Liver (tissue), 9 donors: ENCODE measurements around the gene PLLP. TPM values are rescaled to one million over a fixed set of nuclear protein-coding genes. Genes with fewer than 3 reads are reported as not detected.

ENCODE experiments used
- DNase-seq: peaks from one replicate; pipeline ENCODE4 v3.0.0-alpha.2; 2017; ENCODE audit warnings: low spot score
- H3K27ac ChIP-seq, 2 donors: one replicate each; pipeline ENCODE4 v1.7.0; 2013; ENCODE audit warnings: inconsistent platforms in 2 of 2, low read length in 2 of 2, control low read depth in 1 of 2, low read depth in 1 of 2, mild to moderate bottlenecking in 1 of 2
- H3K27me3 ChIP-seq, 4 donors: one replicate each; pipeline versions ENCODE4 v1.6.1 to v1.7.0; 2013; ENCODE audit warnings: low read length in 3 of 4, inconsistent platforms in 1 of 4, mild to moderate bottlenecking in 1 of 4, moderate library complexity in 1 of 4; ENCODE audit not compliant: control insufficient read depth in 4 of 4, insufficient read depth in 4 of 4
- H3K36me3 ChIP-seq, 4 donors: one replicate each; pipeline versions ENCODE4 v1.6.1 to v1.7.0; 2013; ENCODE audit warnings: low read length in 3 of 4, mild to moderate bottlenecking in 3 of 4, low read depth in 1 of 4, moderate library complexity in 1 of 4; ENCODE audit not compliant: control insufficient read depth in 4 of 4, insufficient read depth in 3 of 4
- H3K4me1 ChIP-seq, 4 donors: one replicate each; pipeline versions ENCODE4 v1.6.1 to v1.7.0; 2013; ENCODE audit warnings: low read length in 3 of 4, mild to moderate bottlenecking in 3 of 4, moderate library complexity in 1 of 4; ENCODE audit not compliant: control insufficient read depth in 4 of 4, insufficient read depth in 4 of 4
- H3K4me3 ChIP-seq, 3 donors: one replicate each; pipeline versions ENCODE4 v1.6.1 to v1.7.0; 2013; ENCODE audit warnings: low read length in 3 of 3, control low read depth in 1 of 3, low read depth in 1 of 3, mild to moderate bottlenecking in 1 of 3
- H3K9ac ChIP-seq, 2 donors: one replicate each; pipeline ENCODE4 v1.7.0; 2013; ENCODE audit warnings: low read length in 2 of 2, mild to moderate bottlenecking in 2 of 2, moderate library complexity in 2 of 2, control low read depth in 1 of 2, low read depth in 1 of 2
- H3K9me3 ChIP-seq, 4 donors: one replicate each; pipeline versions ENCODE4 v1.6.1 to v1.7.0; 2013; ENCODE audit warnings: low read length in 3 of 4; ENCODE audit not compliant: control insufficient read depth in 4 of 4
- EGR1 ChIP-seq, 2 donors: IDR thresholded peaks; 2 replicates each; pipeline ENCODE4 v1.6.1; 2016 to 2018; ENCODE audit warnings: antibody characterized with exemption in 2 of 2, low read depth in 2 of 2
- FOXA2 ChIP-seq: IDR thresholded peaks from 2 replicates; pipeline ENCODE4 v1.6.1; 2016; ENCODE audit warnings: antibody characterized with exemption
- GABPA ChIP-seq, 2 donors: IDR thresholded peaks in 1 of 2; conservative IDR thresholded peaks in 1 of 2; 2 replicates each; pipeline ENCODE4 v1.6.1; 2016; ENCODE audit warnings: antibody characterized with exemption in 2 of 2, mild to moderate bottlenecking in 1 of 2, moderate library complexity in 1 of 2
- HNF4A ChIP-seq, 2 donors: conservative IDR thresholded peaks; 2 replicates each; pipeline ENCODE4 v1.6.1; 2016; ENCODE audit warnings: antibody characterized with exemption in 2 of 2, mild to moderate bottlenecking in 2 of 2
- JUND ChIP-seq, 2 donors: IDR thresholded peaks; 2 replicates each; pipeline ENCODE4 v1.6.1; 2016; ENCODE audit warnings: antibody characterized with exemption in 2 of 2
- NR2F2 ChIP-seq: IDR thresholded peaks from 2 replicates; pipeline ENCODE4 v1.6.1; 2016; ENCODE audit warnings: antibody characterized with exemption
- RAD21 ChIP-seq, 2 donors: IDR thresholded peaks; 2 replicates each; pipeline ENCODE4 v1.6.1; 2016; ENCODE audit warnings: antibody characterized with exemption in 2 of 2, mild to moderate bottlenecking in 2 of 2
- RXRA ChIP-seq, 2 donors: IDR thresholded peaks; 2 replicates each; pipeline ENCODE4 v1.6.1; 2017 to 2018; ENCODE audit warnings: antibody characterized with exemption in 2 of 2, mild to moderate bottlenecking in 1 of 2
- SP1 ChIP-seq: IDR thresholded peaks from 2 replicates; pipeline ENCODE4 v1.6.1; 2018; ENCODE audit warnings: antibody characterized with exemption, mild to moderate bottlenecking
- TAF1 ChIP-seq: conservative IDR thresholded peaks from 2 replicates; pipeline ENCODE4 v1.6.1; 2016; ENCODE audit warnings: antibody characterized with exemption, mild to moderate bottlenecking
- YY1 ChIP-seq: IDR thresholded peaks from 2 replicates; pipeline ENCODE4 v1.6.1; 2016; ENCODE audit warnings: antibody characterized with exemption, mild to moderate bottlenecking
- WGBS: extraction: QIAGEN DNeasy Blood & Tissue Kit; methylation state at CpG from one replicate; pipeline ENCODE4 v1.1.7; 2013; 5-methylcytosine and 5-hydroxymethylcytosine counted together
- polyA plus RNA-seq, 2 donors: library from polyadenylated mRNA; stranded (reverse) in 1 of 2; unstranded in 1 of 2; fragments of 200-250 nt in 1 of 2; fragments of >200 nt in 1 of 2; fragmentation: Nextera tagmentation in 1 of 2; extraction: Ambion mirVana in 1 of 2; gene quantifications; one replicate each; pipeline versions ENCODE4 v1.2.1 to v1.2.3, GENCODE V29; 2013 to 2015
- total RNA-seq, 2 donors: library from RNA; depleted of rRNA; stranded (reverse); fragments of >200 nt; gene quantifications; one replicate each; pipeline ENCODE4 v1.2.3, GENCODE V29; 2014
- TF ChIP-seq, protein P1 (sequence below): IDR thresholded peaks from 2 replicates; pipeline ENCODE4 v1.6.1; 2016; ENCODE audit warnings: antibody characterized with exemption
- TF ChIP-seq, protein P2 (sequence below): IDR thresholded peaks from 2 replicates; pipeline ENCODE4 v1.6.1; 2016; ENCODE audit warnings: antibody characterized with exemption
- TF ChIP-seq, protein P3 (sequence below): IDR thresholded peaks from 2 replicates; pipeline ENCODE4 v1.6.1; 2016; ENCODE audit warnings: antibody characterized with exemption
- TF ChIP-seq, protein P4 (sequence below): fragments of 150-350 bp; IDR thresholded peaks from 2 replicates; pipeline ENCODE4 v1.5.1; 2017; ENCODE audit warnings: improper control_type of control experiment, low read depth, low read length; ENCODE audit not compliant: missing input control
- TF ChIP-seq, protein P5 (sequence below): IDR thresholded peaks from 2 replicates; pipeline ENCODE4 v1.6.1; 2016; ENCODE audit warnings: antibody characterized with exemption, mild to moderate bottlenecking
- donor health status: healthy.
- donor health status: healthy.
- donor health status: healthy.
- donor health status: healthy.
- donor health status: healthy.

PLLP gene
- total and polyA plus RNA-seq, 4 donors = 1.4 to 5.2 (median 2.7) TPM

DNA sequence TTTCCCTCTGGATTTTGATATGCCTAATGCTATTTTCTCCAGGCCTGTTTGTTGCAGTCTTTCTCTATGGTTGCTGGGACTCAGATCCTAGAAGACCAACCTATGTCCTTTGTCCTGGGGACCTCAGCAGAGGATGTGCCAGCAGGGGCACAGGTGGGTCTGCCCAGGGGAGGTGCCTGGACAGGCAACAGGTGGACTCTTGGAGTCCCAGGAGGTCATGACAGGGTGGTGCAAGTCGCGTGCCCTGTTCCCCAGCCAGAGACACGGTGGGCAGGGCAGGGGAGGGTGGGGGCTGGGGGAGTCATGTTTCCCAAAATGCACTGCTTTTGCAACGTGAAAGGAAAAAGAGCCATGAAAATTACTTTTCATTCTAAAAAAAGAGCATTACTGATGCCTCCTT lies 26.3 kb upstream of the PLLP start:
- Histone ChIP-seq H3K9me3 (no peaks in the 10 kb centered on the region), H3K27ac (no peak overlapping the region), H3K4me1 (peaks cover 3 to 9% (median 6%) of the 10 kb centered on the region in 4 donors), H3K9ac (no peak overlapping the region), H3K36me3 (no peaks in the 10 kb centered on the region), H3K4me3 (no peak overlapping the region), H3K27me3 (no peaks in the 10 kb centered on the region)
- TF ChIP-seq, protein P1, sequence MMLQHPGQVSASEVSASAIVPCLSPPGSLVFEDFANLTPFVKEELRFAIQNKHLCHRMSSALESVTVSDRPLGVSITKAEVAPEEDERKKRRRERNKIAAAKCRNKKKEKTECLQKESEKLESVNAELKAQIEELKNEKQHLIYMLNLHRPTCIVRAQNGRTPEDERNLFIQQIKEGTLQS = no peak
- TF ChIP-seq EGR1 (IDR thresholded peaks at IDR 0.05; ENCODE audit: low read depth in 2 of 2) (no peak), SP1 (no peak), FOXA2 (no peak), HNF4A (conservative IDR thresholded peaks at IDR 0.05) (peak in 1 of 2 donors; percentile 9), JUND (IDR thresholded peaks at IDR 0.05) (no peak), TAF1 (no peak)
- TF ChIP-seq, protein P2, sequence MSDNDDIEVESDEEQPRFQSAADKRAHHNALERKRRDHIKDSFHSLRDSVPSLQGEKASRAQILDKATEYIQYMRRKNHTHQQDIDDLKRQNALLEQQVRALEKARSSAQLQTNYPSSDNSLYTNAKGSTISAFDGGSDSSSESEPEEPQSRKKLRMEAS = no peak
- TF ChIP-seq, protein P3, sequence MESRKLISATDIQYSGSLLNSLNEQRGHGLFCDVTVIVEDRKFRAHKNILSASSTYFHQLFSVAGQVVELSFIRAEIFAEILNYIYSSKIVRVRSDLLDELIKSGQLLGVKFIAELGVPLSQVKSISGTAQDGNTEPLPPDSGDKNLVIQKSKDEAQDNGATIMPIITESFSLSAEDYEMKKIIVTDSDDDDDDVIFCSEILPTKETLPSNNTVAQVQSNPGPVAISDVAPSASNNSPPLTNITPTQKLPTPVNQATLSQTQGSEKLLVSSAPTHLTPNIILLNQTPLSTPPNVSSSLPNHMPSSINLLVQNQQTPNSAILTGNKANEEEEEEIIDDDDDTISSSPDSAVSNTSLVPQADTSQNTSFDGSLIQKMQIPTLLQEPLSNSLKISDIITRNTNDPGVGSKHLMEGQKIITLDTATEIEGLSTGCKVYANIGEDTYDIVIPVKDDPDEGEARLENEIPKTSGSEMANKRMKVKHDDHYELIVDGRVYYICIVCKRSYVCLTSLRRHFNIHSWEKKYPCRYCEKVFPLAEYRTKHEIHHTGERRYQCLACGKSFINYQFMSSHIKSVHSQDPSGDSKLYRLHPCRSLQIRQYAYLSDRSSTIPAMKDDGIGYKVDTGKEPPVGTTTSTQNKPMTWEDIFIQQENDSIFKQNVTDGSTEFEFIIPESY = no peak
- no peak for DNase-seq
- 27% methylated on average over 4 of the region's 4 CpGs for WGBS

DNA sequence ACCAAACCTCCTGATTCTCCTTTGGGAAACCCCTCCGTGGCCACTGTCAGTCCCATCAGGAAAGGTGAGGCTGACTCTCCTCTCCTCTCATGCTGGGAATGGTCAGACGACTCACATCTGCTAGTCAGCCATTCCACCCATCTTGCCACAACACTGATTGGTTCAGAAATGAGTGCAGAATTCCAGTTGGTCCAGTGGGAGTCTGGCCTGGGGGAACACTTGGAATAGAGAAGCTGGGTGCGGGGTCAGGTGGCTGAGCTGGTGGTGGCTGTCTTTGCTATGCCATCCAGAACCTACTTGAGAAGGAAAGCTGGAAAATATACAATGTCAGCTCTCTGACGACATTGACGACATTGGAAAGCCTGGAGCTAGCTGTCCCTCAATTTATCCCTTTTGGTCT lies 23.6 kb upstream of the PLLP start:
- Histone ChIP-seq H3K27ac (no peak overlapping the region), H3K4me1 (peaks cover 8 to 18% (median 13%) of the 10 kb centered on the region in 4 donors), H3K27me3 (no peaks in the 10 kb centered on the region), H3K36me3 (no peaks in the 10 kb centered on the region), H3K9me3 (no peaks in the 10 kb centered on the region), H3K4me3 (no peak overlapping the region), H3K9ac (no peak overlapping the region)
- DNase-seq = no peak
- no peak for TF ChIP-seq GABPA (IDR thresholded peaks at IDR 0.05 in 1 of 2, conservative IDR thresholded peaks at IDR 0.05 in 1 of 2)
- TF ChIP-seq SP1 = no peak
- TF ChIP-seq, protein P4, sequence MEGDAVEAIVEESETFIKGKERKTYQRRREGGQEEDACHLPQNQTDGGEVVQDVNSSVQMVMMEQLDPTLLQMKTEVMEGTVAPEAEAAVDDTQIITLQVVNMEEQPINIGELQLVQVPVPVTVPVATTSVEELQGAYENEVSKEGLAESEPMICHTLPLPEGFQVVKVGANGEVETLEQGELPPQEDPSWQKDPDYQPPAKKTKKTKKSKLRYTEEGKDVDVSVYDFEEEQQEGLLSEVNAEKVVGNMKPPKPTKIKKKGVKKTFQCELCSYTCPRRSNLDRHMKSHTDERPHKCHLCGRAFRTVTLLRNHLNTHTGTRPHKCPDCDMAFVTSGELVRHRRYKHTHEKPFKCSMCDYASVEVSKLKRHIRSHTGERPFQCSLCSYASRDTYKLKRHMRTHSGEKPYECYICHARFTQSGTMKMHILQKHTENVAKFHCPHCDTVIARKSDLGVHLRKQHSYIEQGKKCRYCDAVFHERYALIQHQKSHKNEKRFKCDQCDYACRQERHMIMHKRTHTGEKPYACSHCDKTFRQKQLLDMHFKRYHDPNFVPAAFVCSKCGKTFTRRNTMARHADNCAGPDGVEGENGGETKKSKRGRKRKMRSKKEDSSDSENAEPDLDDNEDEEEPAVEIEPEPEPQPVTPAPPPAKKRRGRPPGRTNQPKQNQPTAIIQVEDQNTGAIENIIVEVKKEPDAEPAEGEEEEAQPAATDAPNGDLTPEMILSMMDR = no peak
- TF ChIP-seq, protein P5, sequence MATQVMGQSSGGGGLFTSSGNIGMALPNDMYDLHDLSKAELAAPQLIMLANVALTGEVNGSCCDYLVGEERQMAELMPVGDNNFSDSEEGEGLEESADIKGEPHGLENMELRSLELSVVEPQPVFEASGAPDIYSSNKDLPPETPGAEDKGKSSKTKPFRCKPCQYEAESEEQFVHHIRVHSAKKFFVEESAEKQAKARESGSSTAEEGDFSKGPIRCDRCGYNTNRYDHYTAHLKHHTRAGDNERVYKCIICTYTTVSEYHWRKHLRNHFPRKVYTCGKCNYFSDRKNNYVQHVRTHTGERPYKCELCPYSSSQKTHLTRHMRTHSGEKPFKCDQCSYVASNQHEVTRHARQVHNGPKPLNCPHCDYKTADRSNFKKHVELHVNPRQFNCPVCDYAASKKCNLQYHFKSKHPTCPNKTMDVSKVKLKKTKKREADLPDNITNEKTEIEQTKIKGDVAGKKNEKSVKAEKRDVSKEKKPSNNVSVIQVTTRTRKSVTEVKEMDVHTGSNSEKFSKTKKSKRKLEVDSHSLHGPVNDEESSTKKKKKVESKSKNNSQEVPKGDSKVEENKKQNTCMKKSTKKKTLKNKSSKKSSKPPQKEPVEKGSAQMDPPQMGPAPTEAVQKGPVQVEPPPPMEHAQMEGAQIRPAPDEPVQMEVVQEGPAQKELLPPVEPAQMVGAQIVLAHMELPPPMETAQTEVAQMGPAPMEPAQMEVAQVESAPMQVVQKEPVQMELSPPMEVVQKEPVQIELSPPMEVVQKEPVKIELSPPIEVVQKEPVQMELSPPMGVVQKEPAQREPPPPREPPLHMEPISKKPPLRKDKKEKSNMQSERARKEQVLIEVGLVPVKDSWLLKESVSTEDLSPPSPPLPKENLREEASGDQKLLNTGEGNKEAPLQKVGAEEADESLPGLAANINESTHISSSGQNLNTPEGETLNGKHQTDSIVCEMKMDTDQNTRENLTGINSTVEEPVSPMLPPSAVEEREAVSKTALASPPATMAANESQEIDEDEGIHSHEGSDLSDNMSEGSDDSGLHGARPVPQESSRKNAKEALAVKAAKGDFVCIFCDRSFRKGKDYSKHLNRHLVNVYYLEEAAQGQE = no peak
- no peak for TF ChIP-seq RXRA (IDR thresholded peaks at IDR 0.05)
- TF ChIP-seq RAD21 (IDR thresholded peaks at IDR 0.05) = no peak
- no peak for TF ChIP-seq NR2F2
- no peak for TF ChIP-seq HNF4A (conservative IDR thresholded peaks at IDR 0.05)
- no peak for TF ChIP-seq JUND (IDR thresholded peaks at IDR 0.05)
- TF ChIP-seq TAF1 = no peak
- TF ChIP-seq, protein P3 = no peak
- TF ChIP-seq, protein P2 = no peak
- no peak for TF ChIP-seq YY1
- TF ChIP-seq EGR1 (IDR thresholded peaks at IDR 0.05; ENCODE audit: low read depth in 2 of 2) = no peak
- 79% methylated on average over 5 of the region's 5 CpGs for WGBS
